ENCODE data around the gene COMT. TPM values are rescaled to one million over a fixed set of nuclear protein-coding genes. Genes with fewer than 3 reads are reported as not detected.

COMT gene
- total and polyA plus RNA-seq, 2 experiments from 2014 or later, result 29.6 to 29.8 TPM

- ATAC-seq (no peak), DNase-seq (ENCODE audit: low spot score) (no peak)
- no peak overlapping the region for H3K4me3 Mint-ChIP-seq
- no peaks in the 10 kb centered on the region for H3K27me3 ChIP-seq (ENCODE audit: insufficient read depth)
- no peak overlapping the region for H3K4me3 ChIP-seq
- H3K9me3 Mint-ChIP-seq, result no peaks in the 10 kb centered on the region; the same call in 2 of the 3 replicates
- TF ChIP-seq CREB1 (CRISPR knock-in tag; IDR thresholded peaks at IDR 0.05; ENCODE audit: low read depth) (no peak), STAT1 (IDR thresholded peaks at IDR 0.05; ENCODE audit: unreplicated experiment) (no peak), ZNF114 (CRISPR knock-in tag; IDR thresholded peaks at IDR 0.05) (no peak), NANOG (IDR thresholded peaks at IDR 0.05; ENCODE audit: borderline replicate concordance) (no peak), CTCF (conservative IDR thresholded peaks at IDR 0.05; ENCODE audit: low read depth in 2 of 2) (no peak), ETS1 (IDR thresholded peaks at IDR 0.05) (no peak), EZH2 (IDR thresholded peaks at IDR 0.05; ENCODE audit: low read depth, unreplicated experiment) (no peak), ZNF331 (CRISPR knock-in tag; IDR thresholded peaks at IDR 0.05; ENCODE audit: low read depth) (no peak), EZH2phosphoT487 (IDR thresholded peaks at IDR 0.05; ENCODE audit: unreplicated experiment) (no peak), ZNF462 (CRISPR knock-in tag; IDR thresholded peaks at IDR 0.05) (no peak), REST (IDR thresholded peaks at IDR 0.05; ENCODE audit: unreplicated experiment) (no peak)
- H2AFZ ChIP-seq, result no peak overlapping the region
- H3K27ac ChIP-seq (ENCODE audit: low read depth), result no peak overlapping the region
- peaks cover 11% of the 10 kb centered on the region for H3K27me3 Mint-ChIP-seq (ENCODE audit: insufficient read depth, low read depth, poor library complexity)
- H3K4me1 ChIP-seq (ENCODE audit: insufficient read depth), result peaks cover 12% of the 10 kb centered on the region
- no peak overlapping the region for H3K4me2 ChIP-seq
- H4K20me1 ChIP-seq (replicated peaks; ENCODE audit: insufficient read depth), result no peaks in the 10 kb centered on the region; the same call in 1 of the 2 replicates
- no peaks in the 10 kb centered on the region for H3K9me2 ChIP-seq (ENCODE audit: insufficient read depth)
- H3K36me3 ChIP-seq (ENCODE audit: insufficient read depth), result no peaks in the 10 kb centered on the region
- peaks cover 27% of the 10 kb centered on the region for H3K4me1 Mint-ChIP-seq
- peaks cover 6% of the 10 kb centered on the region; the same call in 2 of the 3 replicates for H3K36me3 Mint-ChIP-seq (ENCODE audit: low read depth)
- no peaks in the 10 kb centered on the region for H3K79me2 ChIP-seq (replicated peaks; ENCODE audit: insufficient read depth)
- H3F3A ChIP-seq (replicated peaks; ENCODE audit: low read depth), result peaks cover 8% of the 10 kb centered on the region; the same call in 1 of the 2 replicates
- no peak overlapping the region for H3K27ac Mint-ChIP-seq
These were observed 23.3 kb downstream of the COMT start for GRCh38 chr22:19964701-19965386.

All from GM23338 (cell line).